ENCODE measurements around the gene BANF2.

DNA sequence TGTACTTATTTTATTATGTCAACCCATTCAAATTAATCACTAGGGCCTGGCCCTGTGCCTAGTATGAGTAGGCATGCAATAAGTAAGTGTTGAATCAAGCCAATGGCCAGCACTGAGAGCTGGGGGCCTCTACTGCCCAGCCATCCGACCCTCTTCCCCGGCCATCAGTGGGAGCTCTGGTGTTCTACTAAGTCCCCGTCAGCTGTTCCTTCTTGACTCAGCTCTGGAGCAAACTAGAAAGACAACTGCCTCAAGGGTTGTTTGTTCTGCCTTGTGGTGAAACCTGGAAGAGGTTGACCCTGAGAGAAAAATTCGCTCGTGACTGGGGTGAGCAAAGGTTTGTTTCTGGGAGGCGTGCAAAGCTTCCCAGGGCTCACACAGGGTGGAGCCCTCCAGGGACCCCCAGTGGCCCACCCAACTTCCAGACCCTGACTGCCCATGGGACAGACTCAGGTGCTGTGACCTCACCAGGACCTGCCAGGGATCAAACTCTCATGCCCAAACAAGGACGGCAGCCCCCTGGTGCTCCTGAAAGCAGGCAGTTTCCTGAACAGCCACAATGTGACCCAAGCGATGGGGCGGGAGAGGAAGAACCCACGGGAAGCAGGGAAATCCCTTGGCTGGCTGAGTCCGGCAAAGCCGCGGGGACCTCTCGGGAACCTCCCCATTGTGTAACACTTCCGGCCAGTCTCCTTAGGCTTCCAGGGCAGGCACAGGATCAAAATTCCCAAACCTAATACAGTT lies 50.4 kb downstream of the BANF2 start:
- no peak for TF ChIP-seq EZH2phosphoT487 (IDR thresholded peaks at IDR 0.05; ENCODE audit: insufficient read depth, low read depth)
- no peak for TF ChIP-seq EZH2 (IDR thresholded peaks at IDR 0.05; ENCODE audit: insufficient read depth, poor library complexity, severe bottlenecking)

Measured in GM23248 (cell line).